Measurements from ENCODE around the gene CSF2RB.

The CSF2RB gene

GRCh38 chr22:36923131-36923788 lies 9.8 kb downstream of the CSF2RB start:
- TF ChIP-seq, protein P1, sequence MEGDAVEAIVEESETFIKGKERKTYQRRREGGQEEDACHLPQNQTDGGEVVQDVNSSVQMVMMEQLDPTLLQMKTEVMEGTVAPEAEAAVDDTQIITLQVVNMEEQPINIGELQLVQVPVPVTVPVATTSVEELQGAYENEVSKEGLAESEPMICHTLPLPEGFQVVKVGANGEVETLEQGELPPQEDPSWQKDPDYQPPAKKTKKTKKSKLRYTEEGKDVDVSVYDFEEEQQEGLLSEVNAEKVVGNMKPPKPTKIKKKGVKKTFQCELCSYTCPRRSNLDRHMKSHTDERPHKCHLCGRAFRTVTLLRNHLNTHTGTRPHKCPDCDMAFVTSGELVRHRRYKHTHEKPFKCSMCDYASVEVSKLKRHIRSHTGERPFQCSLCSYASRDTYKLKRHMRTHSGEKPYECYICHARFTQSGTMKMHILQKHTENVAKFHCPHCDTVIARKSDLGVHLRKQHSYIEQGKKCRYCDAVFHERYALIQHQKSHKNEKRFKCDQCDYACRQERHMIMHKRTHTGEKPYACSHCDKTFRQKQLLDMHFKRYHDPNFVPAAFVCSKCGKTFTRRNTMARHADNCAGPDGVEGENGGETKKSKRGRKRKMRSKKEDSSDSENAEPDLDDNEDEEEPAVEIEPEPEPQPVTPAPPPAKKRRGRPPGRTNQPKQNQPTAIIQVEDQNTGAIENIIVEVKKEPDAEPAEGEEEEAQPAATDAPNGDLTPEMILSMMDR (IDR thresholded peaks at IDR 0.05) = no peak

- TF ChIP-seq, protein P1 (IDR thresholded peaks at IDR 0.05) = no peak
Observed at GRCh38 chr22:36924151-36924698, 10.8 kb downstream of the CSF2RB start.

GRCh38 chr22:36925388-36926290 lies 12.2 kb downstream of the CSF2RB start:
- TF ChIP-seq, protein P1 (IDR thresholded peaks at IDR 0.05) = no peak

DNA sequence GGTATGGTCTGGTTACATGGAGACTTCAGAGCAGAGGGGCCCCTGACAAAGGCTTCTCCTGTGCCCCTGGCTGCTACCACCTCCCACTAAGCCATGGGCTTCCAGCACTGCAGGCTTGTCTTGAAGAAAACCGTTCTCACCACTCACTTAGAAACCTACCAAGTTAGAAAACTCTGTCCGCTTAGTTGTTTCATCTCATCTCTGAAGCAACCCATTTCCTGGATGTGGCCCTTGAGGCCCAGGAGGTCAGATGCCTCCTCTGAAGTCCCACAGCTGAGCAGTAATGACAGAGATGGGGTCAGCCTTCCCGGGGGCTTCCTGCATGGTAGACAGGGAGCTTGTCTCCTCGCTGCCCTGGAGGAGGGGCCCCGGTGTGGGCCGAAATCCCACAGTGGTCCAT lies 12.9 kb downstream of the CSF2RB start:
- TF ChIP-seq, protein P1 (IDR thresholded peaks at IDR 0.05) = no peak

GRCh38 chr22:36926721-36927435 lies 13.4 kb downstream of the CSF2RB start:
- TF ChIP-seq, protein P1 (IDR thresholded peaks at IDR 0.05) = no peak

GRCh38 chr22:36927671-36928070 lies 14.2 kb downstream of the CSF2RB start:
- TF ChIP-seq, protein P1 (IDR thresholded peaks at IDR 0.05) = no peak

DNA sequence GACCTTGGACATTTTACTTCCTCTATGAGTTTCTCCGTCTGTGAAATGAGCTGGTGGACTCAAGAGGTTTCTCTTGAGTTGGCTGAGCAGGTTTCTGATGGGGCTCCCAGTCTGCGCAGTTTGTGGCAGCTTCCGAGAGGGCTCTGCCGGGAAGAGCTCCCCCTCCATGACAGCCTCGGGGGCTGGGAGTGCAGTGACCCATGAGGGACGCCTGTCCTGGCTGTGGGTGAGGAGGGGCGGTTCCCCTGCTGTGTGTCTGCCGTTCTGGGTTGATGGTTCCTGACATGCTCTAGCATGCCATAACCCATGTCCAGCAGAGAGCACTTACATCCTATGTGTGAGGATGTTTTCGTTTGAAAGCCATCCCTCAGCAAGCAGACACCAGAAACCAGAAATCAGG lies 14.8 kb downstream of the CSF2RB start:
- TF ChIP-seq, protein P1 (IDR thresholded peaks at IDR 0.05) = no peak

Data from LNCAP (cell line).